OCI-M1 (cell line): ENCODE data around the gene ARHGEF17.

ENCODE experiments used
- DNase-seq: peaks from one replicate; lab custom pipeline; 2025; lab: John Stamatoyannopoulos, UW

The ARHGEF17 gene

DNA sequence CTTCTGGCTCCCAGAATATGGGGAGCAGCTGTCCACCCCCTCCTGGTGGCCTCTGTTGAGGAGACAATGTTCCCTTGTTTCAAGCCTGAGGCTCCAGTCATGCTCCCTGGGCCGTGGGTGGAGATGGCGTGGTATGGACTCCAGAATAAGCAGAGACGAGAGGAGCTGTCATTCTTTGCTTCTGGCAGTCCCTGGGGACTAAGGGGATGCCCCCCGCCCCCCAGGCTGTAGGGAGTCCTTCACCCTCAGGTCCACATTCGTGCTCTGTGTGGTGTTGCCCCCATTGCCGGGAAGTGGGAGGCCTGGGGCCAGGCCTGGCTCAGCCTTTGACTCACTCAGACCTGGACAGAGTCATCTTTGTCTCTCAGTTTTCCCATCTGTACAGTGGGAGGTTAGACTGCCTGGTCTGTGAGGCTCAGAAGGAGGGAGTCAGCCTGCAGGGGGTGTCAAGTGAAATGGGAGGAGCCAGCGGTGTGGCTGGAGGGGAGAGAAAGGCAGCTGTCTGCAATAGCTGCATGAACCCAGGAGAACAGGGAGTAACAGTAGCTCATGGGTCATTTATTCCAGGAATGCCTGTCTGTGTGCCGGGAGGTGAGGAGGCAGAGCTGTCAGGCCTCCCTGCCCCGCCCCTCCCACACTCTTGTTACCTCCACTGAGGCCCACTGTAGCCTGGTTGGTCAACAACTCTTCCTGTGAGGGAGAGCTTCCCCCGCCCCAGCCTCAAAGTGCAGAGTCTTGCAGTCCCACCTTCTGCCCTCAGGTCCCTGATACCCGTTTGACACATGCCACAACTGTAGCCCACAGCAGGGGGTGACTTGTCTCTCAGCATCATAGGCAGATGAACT lies 6.3 kb downstream of the ARHGEF17 start:
- DNase-seq = no peak

DNA sequence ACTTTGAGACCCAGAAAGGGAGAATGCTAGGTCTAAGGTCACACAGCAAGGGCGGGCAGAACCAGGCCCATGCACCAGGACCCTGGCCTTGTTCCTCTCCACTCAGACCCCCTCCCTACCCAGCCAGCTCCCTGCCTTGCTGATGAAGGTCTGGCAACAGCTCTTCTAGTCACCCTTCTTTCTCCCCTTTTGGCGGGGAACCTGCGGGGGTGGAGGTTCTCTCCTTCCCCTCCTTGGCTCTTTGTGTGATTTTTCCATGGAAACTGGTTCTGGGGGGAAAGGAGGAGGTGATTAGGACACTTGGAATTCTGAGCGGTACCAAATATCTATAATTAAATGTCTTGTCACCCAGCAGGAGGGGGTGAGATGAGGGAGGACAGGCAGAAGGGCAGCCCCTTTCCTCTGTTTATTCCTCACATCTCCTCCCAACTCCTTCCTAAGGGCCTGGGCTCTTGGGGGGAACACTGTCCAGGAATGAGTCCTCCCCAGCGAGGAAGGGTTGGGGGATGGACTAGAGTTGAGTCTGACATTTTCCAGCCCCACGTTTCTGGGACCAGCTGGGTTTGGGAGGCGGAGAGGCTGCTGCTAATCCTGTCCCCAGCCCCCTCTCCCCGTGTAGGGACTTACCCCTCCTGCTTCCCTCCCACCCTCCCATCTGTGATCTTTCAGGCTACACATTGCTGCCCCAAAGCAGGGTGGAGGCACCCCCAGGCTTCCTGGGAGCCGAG lies 7.4 kb downstream of the ARHGEF17 start:
- DNase-seq = no peak

DNA sequence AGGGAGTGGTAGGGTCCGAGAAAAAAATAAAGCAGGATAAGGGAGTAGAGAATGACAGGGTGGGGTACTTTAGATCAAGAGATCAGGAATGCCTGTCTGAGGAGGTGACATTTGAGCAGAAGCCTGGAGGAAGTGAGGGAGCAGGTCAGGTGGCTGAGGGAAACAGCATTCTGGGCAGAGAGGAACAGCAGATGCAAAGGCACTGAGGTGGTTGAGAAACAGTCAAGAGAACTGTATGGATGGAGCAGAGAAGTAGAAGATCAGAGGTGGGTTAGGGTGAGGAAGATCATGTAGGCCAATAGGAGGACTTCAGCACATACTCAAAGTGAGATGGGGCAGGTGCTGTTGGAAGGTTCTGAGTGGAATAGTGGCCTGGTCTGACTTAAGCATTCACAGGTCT lies 8.3 kb downstream of the ARHGEF17 start:
- DNase-seq = no peak

GRCh38 chr11:73317373-73317772 lies 9.3 kb downstream of the ARHGEF17 start:
- DNase-seq = no peak

- no peak for DNase-seq
Measured at GRCh38 chr11:73317803-73318202, 9.7 kb downstream of the ARHGEF17 start.

DNA sequence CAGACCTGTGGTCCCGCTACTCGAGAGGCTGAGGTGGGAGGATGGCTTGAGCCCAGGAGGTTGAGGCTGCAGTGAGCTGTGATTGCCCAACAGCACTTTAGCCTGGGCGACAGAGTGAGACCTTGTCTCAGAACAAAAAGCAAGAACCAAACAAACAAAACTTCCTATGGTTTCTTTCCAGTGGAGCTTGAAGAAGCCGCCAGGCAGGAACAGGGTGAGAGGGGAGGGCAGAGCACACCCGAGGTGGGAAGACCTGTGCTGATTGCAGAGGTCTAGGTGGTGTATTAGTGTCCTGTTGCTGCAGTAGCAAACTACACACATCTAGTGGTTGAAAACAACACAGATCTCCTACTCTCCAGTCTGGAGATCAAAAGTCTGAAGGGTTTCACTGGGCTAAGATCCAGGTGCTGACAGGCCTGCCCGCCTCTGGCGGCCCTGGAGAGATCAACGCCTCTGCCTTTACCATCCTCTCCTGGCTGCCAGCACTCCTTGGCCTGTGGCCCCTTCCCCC lies 10.5 kb downstream of the ARHGEF17 start:
- DNase-seq = no peak

- no peak for DNase-seq
Measured at GRCh38 chr11:73320763-73321603, 12.9 kb downstream of the ARHGEF17 start.

DNA sequence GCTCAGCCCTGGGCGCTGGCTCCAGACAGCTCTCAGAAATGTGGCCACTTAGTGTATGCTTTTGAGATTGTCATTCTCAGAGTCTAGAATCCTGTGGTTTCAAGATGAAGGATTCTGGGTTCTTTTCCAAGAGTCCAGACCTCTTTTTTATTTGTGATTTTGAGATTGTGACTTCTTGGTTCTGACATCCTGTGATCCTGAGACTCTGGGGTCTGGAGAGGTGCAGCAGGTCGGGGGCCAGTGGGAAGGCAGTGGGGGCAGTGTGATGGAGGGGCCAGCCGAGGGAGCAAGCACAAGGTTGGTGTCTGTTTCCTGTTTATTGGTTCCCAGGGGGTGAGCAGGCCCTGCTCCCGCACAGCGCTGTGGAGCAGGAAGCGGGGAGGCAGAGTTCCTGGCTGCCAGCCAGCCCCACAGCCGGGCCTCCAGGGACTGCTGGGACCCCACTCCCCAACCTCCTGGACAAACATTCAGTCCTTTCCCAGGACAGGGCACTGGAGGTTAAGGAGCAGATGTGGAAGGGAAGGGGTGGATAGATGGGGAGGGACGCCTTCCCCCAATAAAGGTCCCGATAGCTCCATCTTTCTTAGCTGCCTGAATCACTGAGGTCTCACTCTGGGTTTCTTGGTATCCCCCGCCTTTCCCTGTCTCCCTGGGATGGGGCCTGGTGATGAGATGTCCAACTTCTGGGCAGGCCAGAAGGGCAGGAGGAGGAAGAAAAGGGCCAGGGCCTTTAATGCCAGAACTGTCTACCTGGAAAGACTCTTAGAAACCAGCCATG lies 13.7 kb downstream of the ARHGEF17 start:
- DNase-seq = no peak

GRCh38 chr11:73322382-73323306 lies 14.6 kb downstream of the ARHGEF17 start:
- no peak for DNase-seq

DNA sequence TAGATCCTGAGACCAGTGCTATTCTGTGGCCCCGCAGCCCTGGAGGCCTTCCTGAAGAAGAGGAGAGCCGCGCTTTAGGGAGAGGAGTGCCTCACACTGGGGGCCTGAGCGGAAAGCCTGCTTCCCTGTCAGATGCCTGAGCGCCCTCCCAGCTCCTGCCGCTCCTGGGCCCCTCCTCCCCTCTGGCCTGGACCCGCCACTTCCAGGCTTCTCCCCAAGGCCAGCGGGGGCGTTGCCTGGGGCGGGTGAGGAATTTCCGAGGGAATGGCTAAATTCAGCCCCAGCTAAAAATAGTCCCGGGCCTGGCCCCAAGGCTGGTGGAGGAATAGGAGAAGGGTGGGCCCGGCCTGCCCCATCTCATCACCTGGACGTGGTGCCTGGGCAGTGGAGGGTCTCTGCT lies 15.4 kb downstream of the ARHGEF17 start:
- no peak for DNase-seq

DNA sequence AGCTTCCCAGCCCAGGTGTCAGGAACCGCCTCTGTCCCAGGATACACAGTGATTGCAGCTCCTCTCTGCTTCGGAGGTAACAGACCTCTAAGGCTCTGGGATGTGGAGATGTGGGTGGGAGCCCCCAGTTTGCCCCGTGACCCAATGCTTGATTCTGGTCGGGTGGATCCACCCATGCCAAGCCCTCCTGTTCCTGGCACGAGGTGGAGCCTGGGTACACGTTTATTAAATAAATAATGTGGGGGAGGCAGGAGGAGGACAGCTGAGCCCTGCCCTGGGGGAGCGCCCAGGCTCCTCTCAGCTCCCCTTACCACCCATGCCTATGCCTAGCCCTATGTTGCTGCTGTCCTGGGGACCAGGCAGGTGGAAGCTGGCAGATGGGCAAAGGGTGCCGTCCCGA lies 16.0 kb downstream of the ARHGEF17 start:
- DNase-seq = no peak

DNA sequence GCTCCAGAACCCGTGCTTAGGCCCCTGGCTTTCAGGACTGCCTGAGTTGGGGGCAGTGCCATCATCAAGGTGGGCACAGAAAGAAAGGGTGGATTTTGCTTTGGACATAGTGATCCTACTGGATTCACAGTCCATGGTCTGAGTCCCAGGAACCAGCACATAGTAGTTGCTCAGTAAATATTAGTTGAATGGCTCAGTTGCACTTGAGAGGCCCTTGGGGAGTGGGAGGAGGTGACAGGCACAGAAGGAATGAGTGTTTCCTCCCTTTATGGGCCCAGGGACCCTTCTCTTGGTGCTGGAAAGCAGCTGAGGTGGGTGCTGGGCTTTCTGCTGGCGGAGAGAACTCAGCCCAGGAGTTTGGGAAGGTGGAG lies 16.6 kb downstream of the ARHGEF17 start:
- no peak for DNase-seq

DNA sequence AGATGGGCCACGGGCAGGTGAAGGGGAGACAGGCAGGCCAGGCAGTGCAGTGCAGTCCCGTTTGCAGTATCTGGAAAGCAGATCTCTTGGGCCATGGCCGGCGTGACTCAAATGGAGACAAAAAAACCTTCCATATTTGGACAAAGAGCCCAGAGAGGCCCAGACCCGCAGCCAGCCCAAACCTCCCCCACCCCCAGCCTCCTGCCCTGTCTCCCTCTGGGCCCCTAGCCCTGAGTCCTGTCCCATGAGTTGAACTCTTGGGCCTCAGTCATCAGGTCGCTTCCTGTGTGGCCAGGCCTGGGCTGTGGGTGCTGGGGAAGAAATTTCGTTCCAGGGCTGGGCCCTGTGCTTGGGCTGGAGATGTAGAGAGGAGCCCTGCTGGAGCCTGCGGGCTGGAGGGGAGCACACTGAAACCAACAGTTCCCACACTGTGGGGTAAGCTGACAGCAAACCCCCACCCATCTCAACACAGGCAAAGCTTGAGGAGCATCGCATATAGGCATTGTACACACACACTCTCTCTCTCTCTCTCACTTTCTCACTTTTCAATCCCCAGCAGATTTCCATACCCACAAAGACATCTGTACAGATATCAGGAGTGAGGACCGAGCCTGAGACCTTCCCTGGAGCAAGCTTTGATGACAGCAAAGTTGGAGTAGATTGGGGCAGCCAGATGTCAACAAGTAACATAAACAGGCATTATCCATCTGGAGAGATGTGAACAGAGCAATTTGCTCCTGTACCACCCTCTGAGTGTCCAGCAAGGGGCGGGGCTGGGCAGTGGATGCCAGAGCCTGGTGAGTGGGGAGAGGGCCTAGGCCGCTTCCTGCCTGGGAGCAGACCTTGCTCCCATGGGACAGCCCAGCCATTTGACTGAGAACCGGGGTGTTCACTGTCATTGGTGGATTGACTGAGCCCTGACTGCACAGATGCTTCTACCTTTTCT lies 17.2 kb downstream of the ARHGEF17 start:
- no peak for DNase-seq

DNA sequence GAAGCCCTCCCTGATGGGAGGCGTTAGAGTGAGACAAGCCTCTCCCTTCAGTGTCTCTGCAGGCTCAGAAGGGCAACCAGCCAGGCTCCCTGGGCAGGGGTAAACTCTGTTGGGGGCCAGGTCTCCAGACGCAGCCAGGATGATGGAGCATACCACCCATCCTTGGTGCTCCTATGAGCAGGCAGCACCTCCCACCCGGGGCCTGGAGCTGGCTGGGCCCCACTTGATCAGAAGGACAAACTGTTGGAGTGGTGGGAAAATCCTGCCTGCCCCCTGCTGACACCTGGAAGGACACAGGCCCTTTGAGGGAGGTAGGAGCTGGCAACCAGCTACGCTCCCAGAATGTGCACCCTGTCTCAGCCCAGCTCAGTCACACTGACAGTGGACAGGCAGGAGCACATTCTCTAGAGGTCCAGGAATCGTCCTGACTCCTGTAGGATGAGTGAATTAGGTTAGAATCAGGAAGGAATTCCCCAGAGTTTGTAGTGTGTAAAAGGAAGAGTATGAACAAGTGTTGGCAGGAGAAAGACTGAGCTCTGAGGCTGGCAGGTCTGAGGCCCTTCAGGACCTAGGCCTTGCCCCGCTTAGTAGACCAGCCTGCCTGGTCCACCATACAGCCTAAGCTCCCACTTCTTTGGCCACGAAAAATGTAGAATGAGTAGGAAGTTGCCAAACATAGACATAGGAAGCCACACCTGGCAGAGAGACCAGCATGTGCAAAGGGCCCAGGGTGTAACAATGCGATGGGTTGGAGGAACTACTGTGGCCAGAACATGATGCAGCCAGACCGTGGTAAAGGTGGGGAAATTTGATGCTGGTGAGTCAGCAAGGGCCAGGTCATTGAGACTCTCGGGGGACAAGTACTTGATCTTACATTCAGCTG lies 19.1 kb downstream of the ARHGEF17 start:
- no peak for DNase-seq

DNA sequence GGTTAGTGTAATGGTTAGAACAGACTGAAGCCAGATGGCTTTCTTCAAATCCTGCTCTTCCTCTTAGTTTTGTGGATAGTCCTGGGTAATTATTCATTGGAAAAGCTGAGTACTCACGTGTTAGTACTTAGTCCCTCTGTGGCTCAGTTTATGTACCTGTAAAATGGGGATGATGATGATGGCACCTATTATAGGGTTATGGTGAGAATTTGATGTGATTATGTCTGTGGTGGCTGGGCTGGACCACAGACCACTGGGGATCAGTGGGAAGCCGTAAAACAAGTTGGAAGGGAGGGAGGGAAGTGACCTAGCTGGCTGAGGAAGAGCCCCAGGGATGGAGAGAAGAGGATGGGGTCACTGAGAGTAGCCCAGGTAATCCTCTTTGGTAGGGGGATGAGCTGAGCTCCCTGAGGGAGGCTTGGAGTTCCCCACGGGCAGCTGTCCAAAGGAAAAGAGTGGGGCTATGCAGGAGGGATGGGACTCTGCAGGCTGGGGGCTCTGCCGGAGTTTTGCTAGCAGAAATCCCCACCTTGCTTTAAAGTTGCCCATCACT lies 19.8 kb downstream of the ARHGEF17 start:
- no peak for DNase-seq

DNA sequence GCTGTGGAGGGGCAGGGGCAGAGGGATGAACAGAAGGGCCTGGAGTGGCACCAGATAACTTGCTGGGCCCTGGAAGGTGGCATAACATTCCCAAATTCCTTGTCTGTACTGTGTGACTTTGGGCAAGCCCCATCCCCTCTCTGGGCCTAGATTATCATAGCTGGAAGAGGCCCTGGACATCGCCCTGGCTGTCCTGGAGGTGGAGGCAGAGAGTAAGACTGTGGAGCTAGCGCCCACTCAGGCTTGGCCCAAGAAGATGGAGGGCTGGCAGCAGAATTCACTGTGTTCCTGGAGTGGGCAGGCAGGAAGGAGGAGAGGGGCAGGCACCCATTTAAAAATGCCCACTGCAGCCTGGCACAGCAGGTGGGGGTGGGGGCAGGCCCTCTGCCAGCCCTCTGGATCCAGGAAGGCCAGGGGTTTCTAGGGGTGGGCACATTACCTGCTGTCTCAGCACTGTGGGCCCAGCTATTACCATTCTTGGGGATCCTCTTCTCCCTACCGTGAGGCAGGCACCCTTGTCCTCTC lies 22.6 kb downstream of the ARHGEF17 start:
- peak; percentile 73 for DNase-seq

- no peak for DNase-seq
Measured at GRCh38 chr11:73331138-73331916, 23.3 kb downstream of the ARHGEF17 start.
